K562 (cell line): ENCODE results near the gene ST6GAL1. TPM values are rescaled to one million over a fixed set of nuclear protein-coding genes. Genes with fewer than 3 reads are reported as not detected.
A peak's percentile ranks its signal among the peaks of the same experiment; 100 is the strongest.

Source experiments
- HDGF ChIP-seq: fragments of 450-650 bp; IDR thresholded peaks from 2 replicates; pipeline ENCODE4 v1.6.1; 2016
- HSF4 ChIP-seq: fragments of 250-450 bp; sonication (Bioruptor Pico); IDR thresholded peaks from 2 replicates; pipeline ENCODE4 v2.1.2; 2022; ENCODE audit warnings: mild to moderate bottlenecking, moderate library complexity, borderline replicate concordance
- MTF1 ChIP-seq: fragments of 250-450 bp; sonication (Bioruptor Pico); IDR thresholded peaks from 2 replicates; pipeline ENCODE4 v1.9.0; 2021; ENCODE audit warnings: moderate library complexity, mild to moderate bottlenecking, inconsistent platforms, borderline replicate concordance
- POU5F1 ChIP-seq: fragments of 150-350 bp; IDR thresholded peaks from 2 replicates; pipeline ENCODE4 v1.6.1; 2014; ENCODE audit warnings: borderline replicate concordance, low read length, low read depth, mild to moderate bottlenecking; ENCODE audit not compliant: partially characterized antibody
- RBM39 ChIP-seq: fragments of 200-400 bp; formaldehyde crosslinking; optimal IDR thresholded peaks from 2 replicates; pipeline ENCODE3; 2018; ENCODE audit warnings: low read depth, low read length
- ZNF133 ChIP-seq: fragments of 250-450 bp; sonication (Bioruptor Pico); IDR thresholded peaks from 2 replicates; pipeline ENCODE4 v1.4.0; 2020; ENCODE audit warnings: mild to moderate bottlenecking
- polyA plus RNA-seq, 8 experiments: library from polyadenylated mRNA; depleted of rRNA in 4 of 8; stranded (reverse) in 5 of 8; unstranded in 3 of 8; fragments of >200 nt; fragmentation: Nextera tagmentation in 2 of 8; fragmentation: Illumina TruSeq in 1 of 8; extraction: Ambion mirVana in 2 of 8; extraction: Trizol in 1 of 8; gene quantifications; 2 replicates each; pipeline versions ENCODE4 v1.2.1 to v1.2.3, GENCODE V29; 2011 to 2014; ENCODE audit warnings: inconsistent platforms in 1 of 8, missing spikeins in 1 of 8
- total RNA-seq, 7 experiments: library from RNA; depleted of rRNA in 6 of 7; stranded (reverse); fragments of >200 nt in 6 of 7; fragmentation: Illumina TruSeq in 2 of 7; extraction: Trizol in 2 of 7; gene quantifications; 2 replicates each; pipeline versions ENCODE4 v1.2.1 to v1.2.3, GENCODE V29; 2011 to 2021; ENCODE audit warnings: low replicate concordance in 1 of 7
- TF ChIP-seq, protein P1 (sequence below): fragments of 250-450 bp; sonication (Bioruptor Pico); IDR thresholded peaks from 2 replicates; pipeline ENCODE4 v1.4.0; 2020
- TF ChIP-seq, protein P2 (sequence below): fragments of 200-800 bp; sonication (Bioruptor generic); IDR thresholded peaks from 2 replicates; pipeline ENCODE4 v1.6.1; 2017; ENCODE audit warnings: missing genetic modification characterization, missing compliant biosample characterization
- TF ChIP-seq, protein P3 (sequence below): sonication (generic); formaldehyde crosslinking; IDR thresholded peaks from 2 replicates; pipeline ENCODE4 v1.8.0; 2022; ENCODE audit warnings: missing genetic modification reagents, mild to moderate bottlenecking, moderate library complexity, borderline replicate concordance
- TF ChIP-seq, protein P4 (sequence below): sonication (generic); formaldehyde crosslinking; IDR thresholded peaks from 2 replicates; pipeline ENCODE4 v1.8.1; 2023; ENCODE audit warnings: mild to moderate bottlenecking, missing genetic modification reagents, moderate library complexity
- TF ChIP-seq, protein P5 (sequence below): sonication (generic); formaldehyde crosslinking; IDR thresholded peaks from 2 replicates; pipeline ENCODE4 v1.8.1; 2023; ENCODE audit warnings: mild to moderate bottlenecking, missing genetic modification reagents

Gene ST6GAL1
- total and polyA plus RNA-seq, 9 of the 15 experiments (the other 6 are each of a cell fraction or from before 2014, with no cell fraction given): 31.9 to 145 (median 71.0) TPM

DNA sequence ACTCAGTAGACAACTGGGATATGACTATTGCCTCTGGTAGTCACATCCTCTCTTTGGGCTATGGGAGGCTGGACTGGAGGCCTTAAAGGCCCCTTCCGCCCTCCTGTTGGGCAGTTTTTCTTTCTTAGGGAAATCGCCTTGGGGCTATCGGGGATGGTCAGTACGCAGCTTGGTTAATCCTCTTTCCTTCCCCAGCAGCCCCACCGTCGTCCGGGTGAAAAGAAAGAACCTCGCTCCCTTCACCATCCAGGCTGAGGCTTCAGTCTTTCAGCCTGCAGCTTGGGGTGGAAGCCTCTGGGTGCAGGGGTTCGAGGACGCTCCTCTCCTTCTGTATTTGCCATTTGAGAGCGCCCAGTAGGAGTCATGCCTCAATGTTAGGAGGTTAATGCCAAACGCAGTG lies 641 bp upstream of the ST6GAL1 start (continued):
- TF ChIP-seq, protein P1, sequence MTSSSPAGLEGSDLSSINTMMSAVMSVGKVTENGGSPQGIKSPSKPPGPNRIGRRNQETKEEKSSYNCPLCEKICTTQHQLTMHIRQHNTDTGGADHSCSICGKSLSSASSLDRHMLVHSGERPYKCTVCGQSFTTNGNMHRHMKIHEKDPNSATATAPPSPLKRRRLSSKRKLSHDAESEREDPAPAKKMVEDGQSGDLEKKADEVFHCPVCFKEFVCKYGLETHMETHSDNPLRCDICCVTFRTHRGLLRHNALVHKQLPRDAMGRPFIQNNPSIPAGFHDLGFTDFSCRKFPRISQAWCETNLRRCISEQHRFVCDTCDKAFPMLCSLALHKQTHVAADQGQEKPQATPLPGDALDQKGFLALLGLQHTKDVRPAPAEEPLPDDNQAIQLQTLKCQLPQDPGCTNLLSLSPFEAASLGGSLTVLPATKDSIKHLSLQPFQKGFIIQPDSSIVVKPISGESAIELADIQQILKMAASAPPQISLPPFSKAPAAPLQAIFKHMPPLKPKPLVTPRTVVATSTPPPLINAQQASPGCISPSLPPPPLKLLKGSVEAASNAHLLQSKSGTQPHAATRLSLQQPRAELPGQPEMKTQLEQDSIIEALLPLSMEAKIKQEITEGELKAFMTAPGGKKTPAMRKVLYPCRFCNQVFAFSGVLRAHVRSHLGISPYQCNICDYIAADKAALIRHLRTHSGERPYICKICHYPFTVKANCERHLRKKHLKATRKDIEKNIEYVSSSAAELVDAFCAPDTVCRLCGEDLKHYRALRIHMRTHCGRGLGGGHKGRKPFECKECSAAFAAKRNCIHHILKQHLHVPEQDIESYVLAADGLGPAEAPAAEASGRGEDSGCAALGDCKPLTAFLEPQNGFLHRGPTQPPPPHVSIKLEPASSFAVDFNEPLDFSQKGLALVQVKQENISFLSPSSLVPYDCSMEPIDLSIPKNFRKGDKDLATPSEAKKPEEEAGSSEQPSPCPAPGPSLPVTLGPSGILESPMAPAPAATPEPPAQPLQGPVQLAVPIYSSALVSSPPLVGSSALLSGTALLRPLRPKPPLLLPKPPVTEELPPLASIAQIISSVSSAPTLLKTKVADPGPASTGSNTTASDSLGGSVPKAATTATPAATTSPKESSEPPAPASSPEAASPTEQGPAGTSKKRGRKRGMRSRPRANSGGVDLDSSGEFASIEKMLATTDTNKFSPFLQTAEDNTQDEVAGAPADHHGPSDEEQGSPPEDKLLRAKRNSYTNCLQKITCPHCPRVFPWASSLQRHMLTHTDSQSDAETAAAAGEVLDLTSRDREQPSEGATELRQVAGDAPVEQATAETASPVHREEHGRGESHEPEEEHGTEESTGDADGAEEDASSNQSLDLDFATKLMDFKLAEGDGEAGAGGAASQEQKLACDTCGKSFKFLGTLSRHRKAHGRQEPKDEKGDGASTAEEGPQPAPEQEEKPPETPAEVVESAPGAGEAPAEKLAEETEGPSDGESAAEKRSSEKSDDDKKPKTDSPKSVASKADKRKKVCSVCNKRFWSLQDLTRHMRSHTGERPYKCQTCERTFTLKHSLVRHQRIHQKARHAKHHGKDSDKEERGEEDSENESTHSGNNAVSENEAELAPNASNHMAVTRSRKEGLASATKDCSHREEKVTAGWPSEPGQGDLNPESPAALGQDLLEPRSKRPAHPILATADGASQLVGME (CRISPR knock-in tag): 0 out of 2 replicates have a peak, but pooled peaks have one; percentile 39
- TF ChIP-seq, protein P2, sequence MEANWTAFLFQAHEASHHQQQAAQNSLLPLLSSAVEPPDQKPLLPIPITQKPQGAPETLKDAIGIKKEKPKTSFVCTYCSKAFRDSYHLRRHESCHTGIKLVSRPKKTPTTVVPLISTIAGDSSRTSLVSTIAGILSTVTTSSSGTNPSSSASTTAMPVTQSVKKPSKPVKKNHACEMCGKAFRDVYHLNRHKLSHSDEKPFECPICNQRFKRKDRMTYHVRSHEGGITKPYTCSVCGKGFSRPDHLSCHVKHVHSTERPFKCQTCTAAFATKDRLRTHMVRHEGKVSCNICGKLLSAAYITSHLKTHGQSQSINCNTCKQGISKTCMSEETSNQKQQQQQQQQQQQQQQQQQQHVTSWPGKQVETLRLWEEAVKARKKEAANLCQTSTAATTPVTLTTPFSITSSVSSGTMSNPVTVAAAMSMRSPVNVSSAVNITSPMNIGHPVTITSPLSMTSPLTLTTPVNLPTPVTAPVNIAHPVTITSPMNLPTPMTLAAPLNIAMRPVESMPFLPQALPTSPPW (CRISPR knock-in tag): no peak
- TF ChIP-seq POU5F1 (no peak), HSF4 (CRISPR knock-in tag) (no peak), HDGF (no peak), MTF1 (no peak), ZNF133 (no peak), RBM39 (peak; percentile 10)
- TF ChIP-seq, protein P3, sequence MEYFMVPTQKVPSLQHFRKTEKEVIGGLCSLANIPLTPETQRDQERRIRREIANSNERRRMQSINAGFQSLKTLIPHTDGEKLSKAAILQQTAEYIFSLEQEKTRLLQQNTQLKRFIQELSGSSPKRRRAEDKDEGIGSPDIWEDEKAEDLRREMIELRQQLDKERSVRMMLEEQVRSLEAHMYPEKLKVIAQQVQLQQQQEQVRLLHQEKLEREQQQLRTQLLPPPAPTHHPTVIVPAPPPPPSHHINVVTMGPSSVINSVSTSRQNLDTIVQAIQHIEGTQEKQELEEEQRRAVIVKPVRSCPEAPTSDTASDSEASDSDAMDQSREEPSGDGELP (CRISPR knock-in tag): no peak
- TF ChIP-seq, protein P4, sequence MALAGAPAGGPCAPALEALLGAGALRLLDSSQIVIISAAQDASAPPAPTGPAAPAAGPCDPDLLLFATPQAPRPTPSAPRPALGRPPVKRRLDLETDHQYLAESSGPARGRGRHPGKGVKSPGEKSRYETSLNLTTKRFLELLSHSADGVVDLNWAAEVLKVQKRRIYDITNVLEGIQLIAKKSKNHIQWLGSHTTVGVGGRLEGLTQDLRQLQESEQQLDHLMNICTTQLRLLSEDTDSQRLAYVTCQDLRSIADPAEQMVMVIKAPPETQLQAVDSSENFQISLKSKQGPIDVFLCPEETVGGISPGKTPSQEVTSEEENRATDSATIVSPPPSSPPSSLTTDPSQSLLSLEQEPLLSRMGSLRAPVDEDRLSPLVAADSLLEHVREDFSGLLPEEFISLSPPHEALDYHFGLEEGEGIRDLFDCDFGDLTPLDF (CRISPR knock-in tag): 0 out of 2 replicates have a peak, but pooled peaks have one; percentile 9
- TF ChIP-seq, protein P5, sequence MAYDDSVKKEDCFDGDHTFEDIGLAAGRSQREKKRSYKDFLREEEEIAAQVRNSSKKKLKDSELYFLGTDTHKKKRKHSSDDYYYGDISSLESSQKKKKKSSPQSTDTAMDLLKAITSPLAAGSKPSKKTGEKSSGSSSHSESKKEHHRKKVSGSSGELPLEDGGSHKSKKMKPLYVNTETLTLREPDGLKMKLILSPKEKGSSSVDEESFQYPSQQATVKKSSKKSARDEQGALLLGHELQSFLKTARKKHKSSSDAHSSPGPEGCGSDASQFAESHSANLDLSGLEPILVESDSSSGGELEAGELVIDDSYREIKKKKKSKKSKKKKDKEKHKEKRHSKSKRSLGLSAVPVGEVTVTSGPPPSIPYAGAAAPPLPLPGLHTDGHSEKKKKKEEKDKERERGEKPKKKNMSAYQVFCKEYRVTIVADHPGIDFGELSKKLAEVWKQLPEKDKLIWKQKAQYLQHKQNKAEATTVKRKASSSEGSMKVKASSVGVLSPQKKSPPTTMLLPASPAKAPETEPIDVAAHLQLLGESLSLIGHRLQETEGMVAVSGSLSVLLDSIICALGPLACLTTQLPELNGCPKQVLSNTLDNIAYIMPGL (CRISPR knock-in tag): 0 out of 2 replicates have a peak, but pooled peaks have one; percentile 9
